C4-2B (cell line): ENCODE data around the gene MTA1.

Experiments
- ZFX ChIP-seq: fragments of 450-650 bp; IDR thresholded peaks from 2 replicates; pipeline ENCODE4 v1.6.1; 2017
- TF ChIP-seq, protein P1 (sequence below): fragments of 450-650 bp; conservative IDR thresholded peaks from 2 replicates; pipeline ENCODE4 v1.5.1; 2017; ENCODE audit warnings: mild to moderate bottlenecking

DNA sequence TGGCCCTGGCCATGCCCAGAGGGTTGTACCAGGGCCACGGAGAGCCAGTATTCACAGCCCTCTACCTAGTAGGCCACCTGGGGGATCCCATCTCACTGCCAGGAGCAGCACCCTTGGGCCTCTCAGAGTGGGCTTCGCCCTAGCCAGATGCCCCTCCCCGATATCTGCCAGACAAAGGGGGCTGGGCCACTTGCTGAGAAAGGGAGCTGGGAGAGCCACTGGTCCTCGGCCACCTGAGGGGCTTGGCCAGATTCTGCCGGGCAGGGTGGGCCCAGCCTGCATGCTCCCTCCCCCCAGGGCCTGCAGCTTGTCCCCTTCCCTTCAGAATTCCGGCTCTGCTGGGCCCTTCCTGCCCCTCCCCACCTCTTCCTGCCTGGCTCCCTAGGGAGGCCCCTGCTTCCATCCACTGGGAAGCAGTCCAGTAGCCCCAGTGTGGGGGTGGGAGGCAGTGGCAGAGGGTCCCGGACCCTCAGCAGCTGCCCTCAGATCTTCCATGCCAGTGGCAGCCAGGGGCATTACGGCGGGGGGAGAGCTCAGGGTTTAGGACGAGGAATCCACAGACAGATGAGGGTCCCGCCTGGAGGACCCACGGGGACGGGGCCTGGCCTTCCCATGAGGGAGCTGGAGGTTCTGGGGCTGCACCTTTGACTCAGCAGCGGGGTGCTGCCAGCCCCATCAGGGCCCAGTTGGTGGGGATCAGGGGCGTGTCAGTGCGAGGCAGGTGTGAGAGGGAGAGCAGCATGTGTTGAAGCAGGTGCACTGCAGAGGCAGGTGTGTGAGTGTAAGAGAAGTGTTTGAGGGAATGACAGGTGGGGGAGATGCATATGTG lies 57.4 kb downstream of the MTA1 start:
- TF ChIP-seq, protein P1, sequence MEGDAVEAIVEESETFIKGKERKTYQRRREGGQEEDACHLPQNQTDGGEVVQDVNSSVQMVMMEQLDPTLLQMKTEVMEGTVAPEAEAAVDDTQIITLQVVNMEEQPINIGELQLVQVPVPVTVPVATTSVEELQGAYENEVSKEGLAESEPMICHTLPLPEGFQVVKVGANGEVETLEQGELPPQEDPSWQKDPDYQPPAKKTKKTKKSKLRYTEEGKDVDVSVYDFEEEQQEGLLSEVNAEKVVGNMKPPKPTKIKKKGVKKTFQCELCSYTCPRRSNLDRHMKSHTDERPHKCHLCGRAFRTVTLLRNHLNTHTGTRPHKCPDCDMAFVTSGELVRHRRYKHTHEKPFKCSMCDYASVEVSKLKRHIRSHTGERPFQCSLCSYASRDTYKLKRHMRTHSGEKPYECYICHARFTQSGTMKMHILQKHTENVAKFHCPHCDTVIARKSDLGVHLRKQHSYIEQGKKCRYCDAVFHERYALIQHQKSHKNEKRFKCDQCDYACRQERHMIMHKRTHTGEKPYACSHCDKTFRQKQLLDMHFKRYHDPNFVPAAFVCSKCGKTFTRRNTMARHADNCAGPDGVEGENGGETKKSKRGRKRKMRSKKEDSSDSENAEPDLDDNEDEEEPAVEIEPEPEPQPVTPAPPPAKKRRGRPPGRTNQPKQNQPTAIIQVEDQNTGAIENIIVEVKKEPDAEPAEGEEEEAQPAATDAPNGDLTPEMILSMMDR: no peak
- no peak for TF ChIP-seq ZFX
